Measurements from ENCODE around the gene DIS3L2.

GRCh38 chr2:232085826-232086425, 124.4 kb downstream of the DIS3L2 start:
- no peak for TF ChIP-seq CTCF (IDR thresholded peaks at IDR 0.05; ENCODE audit: low read depth, low read length)
- no peak for TF ChIP-seq EZH2phosphoT487 (IDR thresholded peaks at IDR 0.05; ENCODE audit: low read depth)

Data from OCI-LY3 (cell line).